Measurements from ENCODE around the gene SMYD2.

- TF ChIP-seq, protein P1, sequence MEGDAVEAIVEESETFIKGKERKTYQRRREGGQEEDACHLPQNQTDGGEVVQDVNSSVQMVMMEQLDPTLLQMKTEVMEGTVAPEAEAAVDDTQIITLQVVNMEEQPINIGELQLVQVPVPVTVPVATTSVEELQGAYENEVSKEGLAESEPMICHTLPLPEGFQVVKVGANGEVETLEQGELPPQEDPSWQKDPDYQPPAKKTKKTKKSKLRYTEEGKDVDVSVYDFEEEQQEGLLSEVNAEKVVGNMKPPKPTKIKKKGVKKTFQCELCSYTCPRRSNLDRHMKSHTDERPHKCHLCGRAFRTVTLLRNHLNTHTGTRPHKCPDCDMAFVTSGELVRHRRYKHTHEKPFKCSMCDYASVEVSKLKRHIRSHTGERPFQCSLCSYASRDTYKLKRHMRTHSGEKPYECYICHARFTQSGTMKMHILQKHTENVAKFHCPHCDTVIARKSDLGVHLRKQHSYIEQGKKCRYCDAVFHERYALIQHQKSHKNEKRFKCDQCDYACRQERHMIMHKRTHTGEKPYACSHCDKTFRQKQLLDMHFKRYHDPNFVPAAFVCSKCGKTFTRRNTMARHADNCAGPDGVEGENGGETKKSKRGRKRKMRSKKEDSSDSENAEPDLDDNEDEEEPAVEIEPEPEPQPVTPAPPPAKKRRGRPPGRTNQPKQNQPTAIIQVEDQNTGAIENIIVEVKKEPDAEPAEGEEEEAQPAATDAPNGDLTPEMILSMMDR (IDR thresholded peaks at IDR 0.05; ENCODE audit: borderline replicate concordance, extremely low read depth, low read length, poor library complexity, severe bottlenecking): no peak
- TF ChIP-seq EZH2 (IDR thresholded peaks at IDR 0.05; ENCODE audit: borderline replicate concordance, low read depth, low read length, severe bottlenecking): no peak
These were observed 89.7 kb downstream of the SMYD2 start for GRCh38 chr1:214370615-214371014.

Data from DND-41 (cell line).